K562 (cell line): ENCODE data around the gene ANO4. TPM values are rescaled to one million over a fixed set of nuclear protein-coding genes. Genes with fewer than 3 reads are reported as not detected.

Experiments used
- ATAC-seq: fragments of 200-7000 bp; cut with Tn5 transposase; 3 replicates; pipeline ENCODE4 v1.9.1; 2020; ENCODE audit warnings: moderate library complexity
- BruUV-seq: library from RNA; stranded (reverse); fragments of 400-500 nt; replicated peaks from 2 replicates; lab custom pipeline; 2021; lab: Mats Ljungman, UMichigan
- CTCF ChIA-PET: fragments of 300-600 bp; formaldehyde crosslinking; extraction: SDS; loops from one replicate; lab custom pipeline; 2021; ENCODE audit warnings: low intra/inter-chr PET ratio; lab: Yijun Ruan, JAX
- POLR2A ChIA-PET: fragments of 300-600, 350-650 bp; sonication (Branson Sonifier 250); formaldehyde crosslinking; extraction: SDS; loops from one replicate; lab custom pipeline; 2021; ENCODE audit warnings: antibody characterized with exemption, inconsistent platforms; lab: Yijun Ruan, JAX
- DNase-seq, 4 experiments: peaks; one replicate each; pipeline versions ENCODE4 v3.0.0 to v3.0.0-alpha.2; 2011 to 2018; ENCODE audit warnings: low spot score in 3 of 4, mixed read lengths in 3 of 4; ENCODE audit errors: extremely low read depth in 1 of 4
- FAIRE-seq: peaks from 2 replicates; lab custom pipeline; 2011; peaks lifted over from hg19 to GRCh38; lab: Jason Lieb, UNC
- H2AFZ ChIP-seq: 2 replicates; pipeline ENCODE4 v1.6.0; 2011; ENCODE audit warnings: low read depth, low read length, control low read depth, inconsistent platforms
- H3K27ac ChIP-seq: fragments of 200-600 bp; 3 replicates; pipeline ENCODE4 v1.8.0; 2011; ENCODE audit warnings: low read depth, mild to moderate bottlenecking, control low read depth, inconsistent platforms, low read length, moderate library complexity, mixed read lengths; ENCODE audit errors: extremely low read depth
- H3K27me3 ChIP-seq, 2 experiments: fragments of 300-600 bp in 1 of 2; 2 replicates in 1 of 2; 3 replicates in 1 of 2; pipeline versions ENCODE4 v1.6.0 to v1.8.0; 2011; ENCODE audit warnings: inconsistent platforms in 2 of 2, low read length in 2 of 2, mild to moderate bottlenecking in 1 of 2, mixed read lengths in 1 of 2, moderate library complexity in 1 of 2; ENCODE audit not compliant: control insufficient read depth in 2 of 2, insufficient read depth in 2 of 2
- H3K36me3 ChIP-seq: fragments of 300-600 bp; 3 replicates; pipeline ENCODE4 v1.8.0; 2011; ENCODE audit warnings: mild to moderate bottlenecking, low read length, inconsistent platforms; ENCODE audit not compliant: control insufficient read depth, insufficient read depth
- H3K4me1 ChIP-seq, 2 experiments: fragments of 200-600 bp in 1 of 2; replicated peaks in 1 of 2; 2 replicates in 1 of 2; 3 replicates in 1 of 2; pipeline versions ENCODE4 v1.5.1 to v1.8.0; 2011; ENCODE audit warnings: inconsistent platforms in 2 of 2, low read length in 2 of 2, mild to moderate bottlenecking in 1 of 2, mixed read lengths in 1 of 2, moderate library complexity in 1 of 2; ENCODE audit not compliant: control insufficient read depth in 2 of 2, insufficient read depth in 2 of 2
- H3K4me2 ChIP-seq: 2 replicates; pipeline ENCODE4 v1.6.1; 2011; ENCODE audit warnings: low read length, control low read depth, inconsistent platforms, mixed read lengths; ENCODE audit not compliant: insufficient read depth
- H3K4me3 ChIP-seq: fragments of 200-600 bp; sonication (generic), shearing (Covaris generic); 2 replicates; pipeline ENCODE4 v1.5.1; 2016; ENCODE audit warnings: control low read depth, inconsistent platforms
- H3K79me2 ChIP-seq: fragments of 200-600 bp; 3 replicates; pipeline ENCODE4 v1.8.0; 2011; ENCODE audit warnings: low read length, inconsistent platforms; ENCODE audit not compliant: control insufficient read depth, insufficient read depth
- H3K9ac ChIP-seq, 2 experiments: 2 replicates each; pipeline versions ENCODE4 v1.6.0 to v1.6.1; 2011; ENCODE audit warnings: low read depth in 2 of 2, low read length in 2 of 2, control low read depth in 1 of 2, inconsistent platforms in 1 of 2, mild to moderate bottlenecking in 1 of 2, mixed read lengths in 1 of 2; ENCODE audit not compliant: insufficient read depth in 1 of 2
- H3K9me1 ChIP-seq: one replicate; pipeline ENCODE4 v1.6.0; 2011; ENCODE audit warnings: inconsistent platforms, mild to moderate bottlenecking, low read length, moderate library complexity; ENCODE audit not compliant: control insufficient read depth, insufficient read depth
- H3K9me3 ChIP-seq: replicated peaks from 2 replicates; pipeline ENCODE4 v1.5.1; 2011; ENCODE audit warnings: low read depth, low read length, inconsistent platforms; ENCODE audit not compliant: control insufficient read depth, insufficient read depth
- H4K20me1 ChIP-seq: replicated peaks from 2 replicates; pipeline ENCODE4 v1.6.1; 2011; ENCODE audit warnings: low read length, inconsistent platforms, mixed read lengths; ENCODE audit not compliant: control insufficient read depth, insufficient read depth
- ARNT ChIP-seq, 2 experiments: fragments of 450-650 bp; IDR thresholded peaks; 2 replicates each; pipeline ENCODE4 v1.6.1; 2016; ENCODE audit warnings: mild to moderate bottlenecking in 1 of 2
- BHLHE40 ChIP-seq: IDR thresholded peaks from 2 replicates; pipeline ENCODE4 v1.6.1; 2011; ENCODE audit warnings: low read length, improper control_type of control experiment
- CREM ChIP-seq: IDR thresholded peaks from 2 replicates; pipeline ENCODE4 v1.6.1; 2014; ENCODE audit warnings: antibody characterized with exemption, low read depth
- MTF1 ChIP-seq: fragments of 250-450 bp; sonication (Bioruptor Pico); IDR thresholded peaks from 2 replicates; pipeline ENCODE4 v1.9.0; 2021; ENCODE audit warnings: moderate library complexity, mild to moderate bottlenecking, inconsistent platforms, borderline replicate concordance
- NFE2 ChIP-seq: IDR thresholded peaks from 2 replicates; pipeline ENCODE4 v1.6.1; 2014; ENCODE audit warnings: antibody characterized with exemption, low read depth
- RAD51 ChIP-seq: fragments of 450-650 bp; IDR thresholded peaks from 2 replicates; pipeline ENCODE4 v1.7.1; 2016; ENCODE audit warnings: low read depth, mild to moderate bottlenecking, borderline replicate concordance
- SMAD1 ChIP-seq: fragments of 150-350 bp; IDR thresholded peaks from 2 replicates; pipeline ENCODE4 v1.6.1; 2014; ENCODE audit warnings: low read length, low read depth; ENCODE audit not compliant: partially characterized antibody
- SMARCE1 ChIP-seq: fragments of 450-650 bp; IDR thresholded peaks from 2 replicates; pipeline ENCODE4 v1.7.1; 2016; ENCODE audit warnings: mild to moderate bottlenecking
- TAL1 ChIP-seq: fragments of 450-650 bp; IDR thresholded peaks from 2 replicates; pipeline ENCODE4 v1.6.1; 2016; ENCODE audit warnings: mild to moderate bottlenecking
- TCF7 ChIP-seq: sonication (generic); IDR thresholded peaks from 2 replicates; pipeline ENCODE4 v1.6.1; 2016; ENCODE audit warnings: antibody characterized with exemption, borderline replicate concordance
- TEAD1 ChIP-seq, 2 experiments: fragments of 450-650 bp in 1 of 2; sonication (generic) in 1 of 2; formaldehyde crosslinking; IDR thresholded peaks; 2 replicates each; pipeline versions ENCODE4 v1.4.0 to v1.8.0; 2020 to 2022; ENCODE audit warnings: mild to moderate bottlenecking in 2 of 2, missing genetic modification reagents in 1 of 2
- ZNF224 ChIP-seq: sonication (generic); formaldehyde crosslinking; IDR thresholded peaks from 2 replicates; pipeline ENCODE4 v1.8.0; 2022; ENCODE audit warnings: mild to moderate bottlenecking, missing genetic modification reagents
- ZNF263 ChIP-seq: sonication (generic); formaldehyde crosslinking; IDR thresholded peaks from 2 replicates; pipeline ENCODE4 v1.8.0; 2022; ENCODE audit warnings: mild to moderate bottlenecking, missing genetic modification reagents, borderline replicate concordance
- ZNF408 ChIP-seq: fragments of 250-450 bp; sonication (Bioruptor Pico); IDR thresholded peaks from 2 replicates; pipeline ENCODE4 v1.4.0; 2020; ENCODE audit warnings: low read depth, mild to moderate bottlenecking, moderate library complexity
- ZNF431 ChIP-seq: sonication (generic); formaldehyde crosslinking; IDR thresholded peaks from 2 replicates; pipeline ENCODE4 v1.8.0; 2022; ENCODE audit warnings: mild to moderate bottlenecking, missing genetic modification reagents
- WGBS: fragments of 100-300 bp; shearing (Covaris generic); methylation state at CpG from one replicate; pipeline ENCODE4 v1.1.6; 2016; ENCODE audit warnings: low coverage, mixed read lengths; ENCODE audit not compliant: insufficient coverage; ENCODE audit errors: missing lambda C conversion rate; 5-methylcytosine and 5-hydroxymethylcytosine counted together
- in situ Hi-C: fragments of 300-500 bp; cut with MboI; formaldehyde crosslinking; loops from 4 replicates; pipeline ENCODE4 v1.15.0; 2018; ENCODE audit warnings: inconsistent platforms, mixed read lengths
- intact Hi-C: fragments of 100-400 bp; cut with micrococcal nuclease; formaldehyde crosslinking; loops from 2 replicates; pipeline ENCODE4 v1.14.2; 2022
- polyA plus RNA-seq, 8 experiments: library from polyadenylated mRNA; depleted of rRNA in 4 of 8; stranded (reverse) in 5 of 8; unstranded in 3 of 8; fragments of >200 nt; fragmentation: Nextera tagmentation in 2 of 8; fragmentation: Illumina TruSeq in 1 of 8; extraction: Ambion mirVana in 2 of 8; extraction: Trizol in 1 of 8; gene quantifications; 2 replicates each; pipeline versions ENCODE4 v1.2.1 to v1.2.3, GENCODE V29; 2011 to 2014; ENCODE audit warnings: inconsistent platforms in 1 of 8, missing spikeins in 1 of 8
- total RNA-seq, 7 experiments: library from RNA; depleted of rRNA in 6 of 7; stranded (reverse); fragments of >200 nt in 6 of 7; fragmentation: Illumina TruSeq in 2 of 7; extraction: Trizol in 2 of 7; gene quantifications; 2 replicates each; pipeline versions ENCODE4 v1.2.1 to v1.2.3, GENCODE V29; 2011 to 2021; ENCODE audit warnings: low replicate concordance in 1 of 7
- TF ChIP-seq, protein P1 (sequence below): fragments of 450-650 bp; formaldehyde crosslinking; IDR thresholded peaks from 2 replicates; pipeline ENCODE4 v1.4.0; 2020; ENCODE audit warnings: mild to moderate bottlenecking, mixed read lengths
- TF ChIP-seq, protein P2 (sequence below): IDR thresholded peaks from 2 replicates; pipeline ENCODE4 v1.6.1; 2016; ENCODE audit warnings: missing genetic modification characterization, missing compliant biosample characterization

ANO4 gene
- total and polyA plus RNA-seq, 9 of the 15 experiments (the other 6 are each of a cell fraction or from before 2014, with no cell fraction given) = not detected

DNA sequence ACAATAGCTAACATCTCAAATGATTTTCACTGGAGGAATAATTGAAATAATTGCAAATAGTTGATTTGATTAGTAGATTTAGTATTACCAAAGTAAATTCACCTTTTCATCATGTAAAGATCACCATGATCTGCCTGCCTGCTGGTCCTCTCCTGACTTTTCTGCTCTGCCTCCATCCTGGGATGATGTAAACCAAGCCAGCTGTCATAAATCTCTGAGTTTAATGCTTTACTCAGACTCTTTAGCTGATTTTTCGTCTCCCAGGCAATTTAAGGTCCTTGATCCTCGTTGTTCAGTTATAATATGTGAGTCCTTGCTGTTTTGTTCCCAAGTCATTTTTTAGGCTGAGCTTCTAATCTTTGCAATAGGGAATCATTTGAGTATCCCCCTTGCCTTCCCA lies 138.0 kb downstream of the ANO4 start:
- BruUV-seq = no TSS peak
- Histone ChIP-seq H3K9me1 (no peaks in the 10 kb centered on the region), H3K4me2 (no peak overlapping the region), H3K4me3 (no peak overlapping the region), H2AFZ (no peak overlapping the region), H3K9me3 (no peaks in the 10 kb centered on the region), H3K36me3 (no peaks in the 10 kb centered on the region), H3K27ac (no peak overlapping the region), H3K9ac (no peak overlapping the region), H4K20me1 (no peaks in the 10 kb centered on the region), H3K27me3 (no peaks in the 10 kb centered on the region), H3K79me2 (no peaks in the 10 kb centered on the region), H3K4me1 (no peaks in the 10 kb centered on the region)
- POLR2A ChIA-PET = no interaction called here
- DNase-seq (no peak), FAIRE-seq (no peak), ATAC-seq (no peak)
- TF ChIP-seq, protein P1, sequence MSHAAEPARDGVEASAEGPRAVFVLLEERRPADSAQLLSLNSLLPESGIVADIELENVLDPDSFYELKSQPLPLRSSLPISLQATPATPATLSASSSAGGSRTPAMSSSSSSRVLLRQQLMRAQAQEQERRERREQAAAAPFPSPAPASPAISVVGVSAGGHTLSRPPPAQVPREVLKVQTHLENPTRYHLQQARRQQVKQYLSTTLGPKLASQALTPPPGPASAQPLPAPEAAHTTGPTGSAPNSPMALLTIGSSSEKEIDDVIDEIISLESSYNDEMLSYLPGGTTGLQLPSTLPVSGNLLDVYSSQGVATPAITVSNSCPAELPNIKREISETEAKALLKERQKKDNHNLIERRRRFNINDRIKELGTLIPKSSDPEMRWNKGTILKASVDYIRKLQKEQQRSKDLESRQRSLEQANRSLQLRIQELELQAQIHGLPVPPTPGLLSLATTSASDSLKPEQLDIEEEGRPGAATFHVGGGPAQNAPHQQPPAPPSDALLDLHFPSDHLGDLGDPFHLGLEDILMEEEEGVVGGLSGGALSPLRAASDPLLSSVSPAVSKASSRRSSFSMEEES (CRISPR knock-in tag) = no peak
- TF ChIP-seq MTF1 (CRISPR knock-in tag) (no peak), ZNF263 (no peak), ZNF431 (no peak), TEAD1 (CRISPR knock-in tag; IDR thresholded peaks at IDR 0.05) (no peak), SMARCE1 (no peak), ZNF408 (CRISPR knock-in tag) (no peak), RAD51 (no peak), NFE2 (no peak), TAL1 (no peak), SMAD1 (no peak), TCF7 (no peak), CREM (no peak), ZNF224 (CRISPR knock-in tag) (no peak), ARNT (IDR thresholded peaks at IDR 0.05) (no peak), BHLHE40 (no peak)
- TF ChIP-seq, protein P2, sequence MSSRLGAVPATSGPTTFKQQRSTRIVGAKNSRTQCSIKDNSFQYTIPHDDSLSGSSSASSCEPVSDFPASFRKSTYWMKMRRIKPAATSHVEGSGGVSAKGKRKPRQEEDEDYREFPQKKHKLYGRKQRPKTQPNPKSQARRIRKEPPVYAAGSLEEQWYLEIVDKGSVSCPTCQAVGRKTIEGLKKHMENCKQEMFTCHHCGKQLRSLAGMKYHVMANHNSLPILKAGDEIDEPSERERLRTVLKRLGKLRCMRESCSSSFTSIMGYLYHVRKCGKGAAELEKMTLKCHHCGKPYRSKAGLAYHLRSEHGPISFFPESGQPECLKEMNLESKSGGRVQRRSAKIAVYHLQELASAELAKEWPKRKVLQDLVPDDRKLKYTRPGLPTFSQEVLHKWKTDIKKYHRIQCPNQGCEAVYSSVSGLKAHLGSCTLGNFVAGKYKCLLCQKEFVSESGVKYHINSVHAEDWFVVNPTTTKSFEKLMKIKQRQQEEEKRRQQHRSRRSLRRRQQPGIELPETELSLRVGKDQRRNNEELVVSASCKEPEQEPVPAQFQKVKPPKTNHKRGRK (tag) = no peak
- in situ Hi-C loops = no loop called here
- intact Hi-C loops = no loop called here
- 0% methylated on average over 2 of the region's 2 CpGs for WGBS
- CTCF ChIA-PET = no interaction called here
